HG02938 (cell line): Measurements from ENCODE around the gene DGKD.
A peak's percentile ranks its signal among the peaks of the same experiment; 100 is the strongest.

Experiments used
- ATAC-seq: cut with Tn5 transposase; IDR thresholded peaks from one replicate; pipeline ENCODE4 v1.9.1; 2021; ENCODE audit warnings: mild to moderate bottlenecking, moderate library complexity; ENCODE audit not compliant: unreplicated experiment

DGKD gene

GRCh38 chr2:233409286-233409991 is 55.1 kb downstream of the DGKD start:
- ATAC-seq, result no peak

DNA sequence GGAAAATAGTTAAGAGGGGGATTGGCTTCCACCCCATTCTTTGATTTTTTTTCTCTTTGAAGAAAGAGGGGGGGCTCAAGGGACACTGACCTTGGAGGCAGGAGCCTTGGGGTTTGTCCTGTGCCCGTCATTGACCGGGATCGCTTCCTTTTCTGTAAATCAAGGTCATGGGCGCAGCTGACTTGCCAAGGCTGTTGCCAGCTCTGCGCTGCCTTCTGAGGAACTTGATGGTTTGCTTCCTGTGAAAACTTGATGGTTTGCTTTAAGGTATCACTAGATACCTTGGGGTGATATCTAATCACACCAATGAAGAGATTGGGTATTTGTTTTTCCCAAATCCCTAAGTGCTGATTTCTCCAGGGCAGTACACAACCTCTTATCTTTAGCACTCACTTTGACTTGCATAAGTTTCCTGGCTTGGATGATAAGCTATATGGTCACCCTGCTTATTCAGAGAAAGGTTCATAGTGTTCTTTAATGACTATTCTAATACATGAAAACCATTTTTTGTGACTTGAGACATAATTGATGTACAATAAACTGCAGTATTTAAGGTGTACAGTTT is 56.0 kb downstream of the DGKD start:
- no peak for ATAC-seq

- ATAC-seq, result no peak
These were observed 56.9 kb downstream of the DGKD start for GRCh38 chr2:233411162-233411561.

DNA sequence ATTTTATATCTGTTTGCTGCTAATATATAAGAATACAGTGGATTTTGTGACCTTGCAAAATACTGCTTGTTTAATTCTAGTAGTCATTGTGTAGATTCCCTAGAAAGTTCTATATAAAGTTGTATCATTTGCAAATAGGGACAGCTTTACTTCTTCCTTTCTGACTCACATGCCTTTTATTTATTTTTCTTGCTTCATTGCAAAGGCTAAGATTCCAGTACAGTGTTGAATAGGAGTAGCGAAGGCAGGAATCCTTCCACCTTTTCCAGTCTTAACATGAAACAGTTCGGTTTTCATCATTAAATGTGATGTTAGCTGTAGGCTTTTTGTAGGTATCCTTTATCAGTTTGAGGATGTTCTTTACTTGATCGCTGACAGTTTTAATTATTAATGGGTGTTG is 58.1 kb downstream of the DGKD start:
- no peak for ATAC-seq

GRCh38 chr2:233413046-233413445 is 58.8 kb downstream of the DGKD start:
- ATAC-seq, result no peak

- no peak for ATAC-seq
These were observed 59.4 kb downstream of the DGKD start for GRCh38 chr2:233413559-233414272.

DNA sequence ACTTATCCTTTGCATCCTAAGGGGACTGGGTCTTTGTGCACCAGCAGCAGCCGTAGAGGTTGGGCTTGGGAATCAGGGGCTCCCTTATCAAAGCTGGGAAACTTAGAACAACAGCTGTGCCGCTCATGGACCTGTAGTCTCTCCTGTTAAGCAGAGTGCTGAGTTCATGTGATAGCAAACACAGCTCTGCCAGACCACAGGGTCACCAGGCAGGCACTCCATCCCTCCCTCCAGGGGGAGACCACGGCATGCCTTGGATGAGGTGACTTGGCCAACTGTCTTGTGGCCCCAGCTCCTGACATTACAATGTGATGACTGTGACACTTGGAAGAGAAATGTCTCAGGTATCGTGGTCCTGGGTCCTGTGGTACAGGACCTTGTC is 60.0 kb downstream of the DGKD start:
- ATAC-seq, result no peak

DNA sequence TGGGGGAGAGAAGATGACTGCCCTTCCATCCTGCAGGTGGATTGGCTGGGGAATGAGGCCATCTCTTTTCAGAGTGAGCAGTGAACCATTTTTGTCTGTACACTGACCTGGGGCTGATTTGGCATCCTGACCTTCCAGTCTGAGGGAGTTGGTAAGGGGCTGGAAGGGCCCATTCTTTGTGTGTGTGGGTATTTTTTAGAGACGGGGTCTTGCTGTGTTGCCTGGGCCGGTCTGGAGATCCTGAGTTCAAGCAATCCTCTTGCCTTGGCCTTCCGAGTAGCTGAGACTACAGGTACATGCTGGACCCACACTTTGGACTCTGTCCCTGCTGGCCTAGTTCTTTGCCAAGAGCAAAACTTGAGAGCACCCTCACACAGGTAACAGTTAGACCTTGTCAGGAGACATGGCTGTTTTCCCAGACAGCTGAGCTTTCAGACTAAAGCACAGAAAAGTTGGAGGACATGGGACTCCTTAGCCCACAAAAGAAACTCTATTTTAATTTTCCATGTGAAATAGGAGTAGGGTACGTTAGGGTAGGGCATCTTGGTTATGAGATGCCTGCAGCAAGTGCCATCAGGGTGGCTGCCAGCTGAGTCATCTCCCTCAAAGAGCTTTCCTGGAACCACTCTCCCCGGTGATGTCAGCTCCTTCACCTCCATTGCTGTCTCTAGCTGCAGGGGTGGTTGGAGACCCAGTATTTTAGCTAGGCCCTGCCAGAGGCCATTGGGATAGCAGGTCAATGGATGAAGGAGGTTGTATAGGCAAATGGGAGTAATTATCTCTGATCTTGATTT is 60.7 kb downstream of the DGKD start:
- no peak for ATAC-seq

DNA sequence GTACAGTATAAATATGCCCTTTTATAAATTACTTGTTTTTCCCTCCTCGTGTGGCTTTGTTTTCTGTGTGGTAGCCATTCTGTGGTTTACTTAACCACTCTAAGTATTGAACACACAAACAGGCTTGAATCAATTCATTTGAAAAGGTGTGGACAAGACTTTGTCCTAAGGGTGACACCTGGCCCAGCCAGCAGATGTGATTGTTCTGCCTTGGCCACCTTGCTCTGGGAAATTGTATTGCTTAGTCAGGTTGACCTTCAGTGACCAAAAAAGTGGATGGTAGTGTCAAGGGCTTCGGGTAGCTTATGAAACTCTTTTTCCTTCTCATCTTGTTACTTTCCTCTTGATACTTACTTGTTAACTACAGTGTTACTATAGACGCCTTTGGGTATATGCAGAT is 61.9 kb downstream of the DGKD start:
- no peak for ATAC-seq

DNA sequence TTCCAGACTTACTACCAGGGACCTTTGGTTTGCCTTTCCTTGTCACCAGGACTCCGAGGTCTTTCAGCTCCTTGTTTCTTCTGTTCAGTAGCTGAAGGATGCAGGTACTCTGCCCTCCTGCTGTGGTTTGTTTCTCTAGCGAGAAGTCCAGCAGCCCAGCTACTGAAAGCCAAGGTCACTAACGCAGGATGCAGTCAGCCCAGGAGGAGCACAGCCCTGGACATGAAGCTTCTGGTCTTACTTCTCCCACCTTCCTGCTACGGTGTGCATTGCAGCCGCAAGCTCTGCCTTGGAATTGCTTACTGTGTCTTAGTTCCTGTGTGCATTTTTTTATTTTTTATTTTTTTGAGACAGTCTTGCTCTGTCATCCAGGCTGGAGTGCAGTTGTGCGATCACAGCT is 62.4 kb downstream of the DGKD start:
- ATAC-seq, result no peak

DNA sequence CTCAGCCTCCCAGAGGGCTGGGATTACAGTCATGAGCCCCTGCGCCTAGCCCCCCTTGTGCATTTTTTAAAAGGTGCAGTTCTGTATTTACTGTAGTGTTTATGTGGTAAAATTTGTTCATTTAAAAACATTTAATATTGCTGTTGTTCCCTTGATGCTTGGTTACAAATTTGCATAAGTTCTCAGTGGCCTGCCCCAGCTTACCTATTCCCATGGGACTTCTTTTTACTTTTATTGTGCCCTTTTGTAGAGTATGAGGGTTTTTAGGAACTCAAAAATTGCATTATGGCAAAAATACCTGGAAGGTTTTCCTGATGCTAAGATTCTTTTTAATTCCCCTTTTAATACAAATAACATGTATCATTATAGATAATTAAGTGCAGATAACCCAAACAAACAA is 63.0 kb downstream of the DGKD start:
- no peak for ATAC-seq

DNA sequence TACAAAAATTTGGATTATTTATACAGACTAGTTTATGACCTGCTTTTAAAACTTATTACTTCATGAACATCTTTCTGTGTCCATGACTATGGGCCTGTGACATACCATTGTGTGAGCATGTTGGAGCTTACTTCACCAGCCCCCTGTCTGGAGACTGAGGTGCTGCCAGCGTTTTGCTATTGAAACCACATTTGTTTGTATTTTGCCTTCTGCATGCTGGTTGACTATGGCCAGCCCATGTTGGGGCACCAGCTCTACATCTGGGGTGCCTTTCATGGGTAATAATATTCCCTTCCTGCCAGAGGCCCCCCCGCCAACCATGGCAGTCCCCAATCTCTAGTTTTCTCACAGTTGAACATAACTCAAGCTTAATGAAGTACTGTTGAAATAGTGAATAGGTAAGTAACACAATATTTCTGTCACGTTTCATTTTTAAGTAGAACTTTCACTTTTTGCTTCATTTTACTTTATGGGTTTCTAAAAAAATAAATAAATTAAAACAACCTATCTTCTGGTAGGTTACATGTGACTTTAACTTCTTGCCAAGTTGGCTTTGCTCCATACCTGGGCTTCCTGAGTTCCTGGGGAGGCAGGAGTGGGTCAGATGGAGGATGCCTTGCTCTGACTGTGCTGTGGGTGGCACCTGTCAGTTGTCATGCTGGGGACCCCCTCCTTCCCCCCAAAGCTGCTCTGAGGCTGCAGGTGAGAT is 63.9 kb downstream of the DGKD start:
- ATAC-seq, result no peak

DNA sequence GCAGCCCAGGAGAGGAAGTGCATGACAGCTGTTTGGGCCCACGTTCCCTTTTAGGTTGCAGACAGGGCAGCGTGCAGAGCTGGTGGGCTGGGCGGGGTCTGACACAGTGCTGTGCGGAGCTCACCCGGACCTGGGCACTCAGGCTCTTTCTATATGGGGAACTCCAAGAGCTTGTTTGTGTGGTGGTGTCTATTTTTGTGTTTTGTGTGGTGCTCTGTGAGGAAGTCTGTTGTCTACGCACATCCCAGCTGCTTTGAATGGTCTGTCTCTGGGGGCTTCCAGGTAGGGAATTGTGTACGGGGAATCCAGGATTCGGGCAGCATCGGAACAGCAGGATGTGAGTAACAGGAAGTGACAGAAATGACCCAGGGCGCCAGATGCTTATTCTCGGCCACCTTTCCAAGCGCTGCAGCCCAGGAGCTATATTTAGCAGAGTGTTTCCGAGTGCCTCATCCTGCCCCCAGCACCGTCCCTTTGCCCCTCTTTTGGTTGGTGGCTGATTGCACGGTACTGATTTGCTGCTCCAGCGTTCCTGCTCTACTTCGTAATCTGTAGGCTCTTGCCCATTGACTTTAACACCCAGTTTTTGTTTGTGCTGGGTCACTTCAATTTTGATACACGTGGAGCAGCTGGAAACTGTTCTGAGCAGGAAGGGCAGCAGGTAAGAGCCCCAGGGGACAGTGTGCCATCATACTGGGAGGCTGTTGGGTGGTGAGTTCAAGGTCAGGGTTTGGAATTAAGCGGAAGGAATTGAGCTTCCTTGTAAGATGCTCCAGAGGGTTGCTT is 64.7 kb downstream of the DGKD start:
- peak; percentile 29 for ATAC-seq

GRCh38 chr2:233419602-233420391 is 65.5 kb downstream of the DGKD start:
- no peak for ATAC-seq

DNA sequence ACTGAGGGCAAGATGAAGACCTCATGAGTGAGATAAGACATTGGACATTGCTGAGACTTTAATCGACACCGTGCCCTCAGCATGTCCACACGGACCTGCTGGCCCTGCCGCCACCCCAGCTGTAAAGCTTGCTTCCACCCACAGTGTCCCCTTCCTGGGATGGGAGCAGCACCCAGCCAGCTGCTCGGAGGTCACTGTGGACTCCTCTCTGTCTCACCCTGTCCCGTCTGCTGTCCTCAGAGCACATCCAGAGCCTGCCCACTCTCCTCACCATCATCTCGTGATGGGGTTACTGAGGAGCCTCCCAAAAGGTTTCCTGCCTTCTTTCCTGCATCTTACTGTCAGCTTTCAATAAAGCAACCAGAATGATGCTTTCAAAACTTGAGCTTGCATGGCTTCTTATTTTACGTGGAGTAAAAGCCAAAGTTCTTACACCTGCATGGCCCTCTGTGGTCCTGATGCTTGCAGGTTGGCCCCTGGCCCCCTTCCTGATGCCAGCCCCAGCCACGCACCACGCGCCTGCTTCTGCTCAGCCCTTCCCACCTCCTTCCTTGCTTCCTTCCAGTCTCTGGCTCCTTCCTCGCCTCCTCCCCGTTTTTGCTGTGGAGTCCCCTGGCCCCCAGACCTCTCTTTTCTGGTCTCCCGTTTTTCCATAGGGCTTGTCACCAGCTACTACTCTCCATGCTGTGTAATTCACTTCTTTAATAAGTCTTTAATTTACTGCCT is 67.0 kb downstream of the DGKD start:
- no peak for ATAC-seq

GRCh38 chr2:233422050-233422639 is 67.9 kb downstream of the DGKD start:
- peak; percentile 70 for ATAC-seq

DNA sequence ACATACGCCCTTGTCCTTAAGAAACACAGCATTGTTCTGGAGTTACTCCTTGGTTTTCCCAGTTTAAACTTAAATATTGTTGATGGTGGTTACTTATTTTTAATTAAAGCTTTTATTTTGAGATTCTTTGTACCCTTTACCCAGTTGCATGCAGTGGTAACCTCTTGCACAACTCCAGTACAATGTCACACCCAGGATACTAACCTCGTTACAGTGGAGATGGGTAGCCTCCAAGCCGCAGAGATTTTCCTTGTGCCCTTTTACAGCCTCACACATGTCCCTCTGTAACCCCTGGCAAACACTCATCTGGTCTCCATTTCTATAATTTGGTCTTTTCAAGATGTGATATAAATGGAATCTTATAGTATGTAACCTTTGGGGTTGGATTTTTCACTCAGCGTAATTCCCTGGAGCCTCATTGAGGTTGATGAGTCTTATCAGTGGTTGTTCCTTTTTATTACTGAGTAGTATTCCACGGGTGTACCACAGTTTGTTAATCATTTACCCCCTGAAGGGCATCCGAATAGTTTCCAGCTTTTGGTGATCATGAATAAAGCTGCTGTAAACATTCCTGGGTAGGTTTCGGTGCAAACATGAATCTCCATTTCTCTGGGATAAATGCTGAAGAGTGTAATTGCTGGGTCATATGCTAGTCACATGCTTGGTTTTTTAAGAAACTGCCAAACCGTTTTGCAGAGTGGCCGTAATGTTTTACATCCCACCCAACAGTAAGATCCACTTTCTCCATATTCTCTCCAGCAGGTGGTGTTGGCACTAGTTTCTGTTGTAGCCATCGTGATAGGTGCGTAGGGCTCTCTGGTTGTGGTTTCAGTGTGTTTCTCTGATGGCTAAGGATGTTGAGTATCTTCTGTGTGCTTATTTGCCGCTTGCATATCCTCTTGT is 68.6 kb downstream of the DGKD start:
- ATAC-seq, result no peak

GRCh38 chr2:233423552-233423860 is 69.2 kb downstream of the DGKD start:
- no peak for ATAC-seq
